ENCODE results near the gene TRPM2.

TRPM2 gene

GRCh38 chr21:44353191-44353970 is at the start of gene TRPM2:
Gene TRPM2, plus strand, starts transcription at chr21:44353621. Its CDS starts 80 bp downstream, at chr21:44353701.
- no peak for DNase-seq (ENCODE audit: low read depth in 1 of 2, low spot score in 1 of 2)

- DNase-seq (ENCODE audit: low read depth in 1 of 2, low spot score in 1 of 2): no peak
These were observed 49.3 kb upstream of the TRPM2 start for GRCh38 chr21:44304011-44304616.

GRCh38 chr21:44304877-44305293 is 48.5 kb upstream of the TRPM2 start:
- peak in 1 of 2 donors; percentile 22 for DNase-seq (ENCODE audit: low read depth in 1 of 2, low spot score in 1 of 2)

GRCh38 chr21:44305691-44306090 is 47.7 kb upstream of the TRPM2 start:
- DNase-seq (ENCODE audit: low read depth in 1 of 2, low spot score in 1 of 2): no peak

GRCh38 chr21:44306936-44307704 is 46.3 kb upstream of the TRPM2 start:
- no peak for DNase-seq (ENCODE audit: low read depth in 1 of 2, low spot score in 1 of 2)

- no peak for DNase-seq (ENCODE audit: low read depth in 1 of 2, low spot score in 1 of 2)
These were observed 42.6 kb upstream of the TRPM2 start for GRCh38 chr21:44310628-44311507.

- DNase-seq (ENCODE audit: low read depth in 1 of 2, low spot score in 1 of 2): no peak
These were observed 41.3 kb upstream of the TRPM2 start for GRCh38 chr21:44312089-44312488.

GRCh38 chr21:44312716-44313115 is 40.7 kb upstream of the TRPM2 start:
- DNase-seq (ENCODE audit: low read depth in 1 of 2, low spot score in 1 of 2): no peak

GRCh38 chr21:44313451-44313850 is 40.0 kb upstream of the TRPM2 start:
- no peak for DNase-seq (ENCODE audit: low read depth in 1 of 2, low spot score in 1 of 2)

GRCh38 chr21:44314128-44314527 is 39.3 kb upstream of the TRPM2 start:
- DNase-seq (ENCODE audit: low read depth in 1 of 2, low spot score in 1 of 2): no peak

- no peak for DNase-seq (ENCODE audit: low read depth in 1 of 2, low spot score in 1 of 2)
These were observed 38.9 kb upstream of the TRPM2 start for GRCh38 chr21:44314561-44314960.

- no peak for DNase-seq (ENCODE audit: low read depth in 1 of 2, low spot score in 1 of 2)
These were observed 37.7 kb upstream of the TRPM2 start for GRCh38 chr21:44315691-44316203.

GRCh38 chr21:44316277-44316900 is 37.0 kb upstream of the TRPM2 start:
- no peak for DNase-seq (ENCODE audit: low read depth in 1 of 2, low spot score in 1 of 2)

GRCh38 chr21:44317241-44317782 is 36.1 kb upstream of the TRPM2 start:
- no peak for DNase-seq (ENCODE audit: low read depth in 1 of 2, low spot score in 1 of 2)

- DNase-seq (ENCODE audit: low read depth in 1 of 2, low spot score in 1 of 2): no peak
These were observed 35.5 kb upstream of the TRPM2 start for GRCh38 chr21:44317871-44318270.

- no peak for DNase-seq (ENCODE audit: low read depth in 1 of 2, low spot score in 1 of 2)
These were observed 34.7 kb upstream of the TRPM2 start for GRCh38 chr21:44318489-44319285.

GRCh38 chr21:44319407-44320065 is 33.9 kb upstream of the TRPM2 start:
- no peak for DNase-seq (ENCODE audit: low read depth in 1 of 2, low spot score in 1 of 2)

GRCh38 chr21:44320847-44321246 is 32.6 kb upstream of the TRPM2 start:
- no peak for DNase-seq (ENCODE audit: low read depth in 1 of 2, low spot score in 1 of 2)

Data from activated T-helper 1 cell treated with anti-CD3 and anti-CD28 coated beads, Interleukin-2, amount 50 U/mL, for 16 hours (primary cell).